ENCODE measurements around the gene LPIN3. TPM values are rescaled to one million over a fixed set of nuclear protein-coding genes. Genes with fewer than 3 reads are reported as not detected.

Gene LPIN3
- polyA plus RNA-seq, 1 of the 3 experiments (the other 2 are of a cell fraction) = 0.21 TPM

GRCh38 chr20:41391587-41392001 lies 51.0 kb downstream of the LPIN3 start:
- no peak for DNase-seq
- no peaks in the 10 kb centered on the region for H3K9me2 ChIP-seq
- H3K36me3 ChIP-seq (replicated peaks in 1 of 2; ENCODE audit: control insufficient read depth in 1 of 2, insufficient read depth in 2 of 2, low read length in 1 of 2) = no peaks in the 10 kb centered on the region
- no peaks in the 10 kb centered on the region for H3K79me2 ChIP-seq (ENCODE audit: insufficient read depth)
- CTCF ChIA-PET = no interaction called here
- H3K4me3 ChIP-seq (ENCODE audit: low read depth in 2 of 2, low read length in 1 of 2) = no peak overlapping the region
- H3K4me1 ChIP-seq (ENCODE audit: control insufficient read depth in 1 of 2, insufficient read depth in 2 of 2, low read depth in 1 of 2, low read length in 1 of 2) = peaks cover 0 to 42% of the 10 kb centered on the region in 2 experiments; a peak in 1 of 4 replicates
- H3F3A ChIP-seq (replicated peaks; ENCODE audit: insufficient read depth) = no peaks in the 10 kb centered on the region
- no peaks in the 10 kb centered on the region for H4K20me1 ChIP-seq (ENCODE audit: insufficient read depth)
- 86% methylated on average over 10 of the region's 10 CpGs for WGBS (ENCODE audit: low lambda C conversion rate)
- H3K9me3 ChIP-seq = no peaks in the 10 kb centered on the region
- no peak for TF ChIP-seq EP300 (IDR thresholded peaks at IDR 0.05; ENCODE audit: borderline replicate concordance in 1 of 2, low read depth in 1 of 2, low read length in 1 of 2)
- TF ChIP-seq GABPA (IDR thresholded peaks at IDR 0.05; ENCODE audit: low read depth) = no peak
- TF ChIP-seq MEF2A (IDR thresholded peaks at IDR 0.05; ENCODE audit: borderline replicate concordance, low read depth) = no peak
- no peak for TF ChIP-seq MAX (IDR thresholded peaks at IDR 0.05; ENCODE audit: low read depth)
- TF ChIP-seq SMC3 (IDR thresholded peaks at IDR 0.05; ENCODE audit: low read depth, low read length) = no peak
- no peak for TF ChIP-seq EZH2phosphoT487 (IDR thresholded peaks at IDR 0.05; ENCODE audit: borderline replicate concordance, low read depth)
- TF ChIP-seq NRF1 (IDR thresholded peaks at IDR 0.05; ENCODE audit: low read depth, low read length) = no peak
- TF ChIP-seq CHD2 (IDR thresholded peaks at IDR 0.05; ENCODE audit: low read length, partially characterized antibody) = no peak
- no peak for TF ChIP-seq JUND (IDR thresholded peaks at IDR 0.05)
- TF ChIP-seq ZBTB33 (IDR thresholded peaks at IDR 0.05; ENCODE audit: borderline replicate concordance, low read depth) = no peak
- no peak for TF ChIP-seq MXI1 (IDR thresholded peaks at IDR 0.05; ENCODE audit: low read depth, low read length)
- TF ChIP-seq IRF3 (IDR thresholded peaks at IDR 0.05; ENCODE audit: low read depth, low read length) = no peak
- no peak for TF ChIP-seq TCF12 (IDR thresholded peaks at IDR 0.05)
- TF ChIP-seq RAD21 (IDR thresholded peaks at IDR 0.05; ENCODE audit: low read length) = no peak
- no peak for TF ChIP-seq NFIC (IDR thresholded peaks at IDR 0.05; ENCODE audit: borderline replicate concordance)
- no peak for TF ChIP-seq REST (IDR thresholded peaks at IDR 0.05; ENCODE audit: low read depth, low read length)
- H3K4me2 ChIP-seq = no peak overlapping the region
- H3K9ac ChIP-seq = no peak overlapping the region
- no peak overlapping the region for H3K27ac ChIP-seq (ENCODE audit: low read depth in 2 of 2, low read length in 1 of 2)
- no peaks in the 10 kb centered on the region; the same call in 1 of the 2 replicates for H3K27me3 ChIP-seq (ENCODE audit: insufficient read depth)
- POLR2A ChIA-PET = no interaction called here
- no peak overlapping the region for H2AFZ ChIP-seq (ENCODE audit: low read depth)
